GM23338 (cell line): Measurements from ENCODE around the gene JOSD2. TPM values are rescaled to one million over a fixed set of nuclear protein-coding genes. Genes with fewer than 3 reads are reported as not detected.

Experiments
- ATAC-seq: fragments of 200-7000 bp; cut with Tn5 transposase; 3 replicates; pipeline ENCODE4 v1.9.1; 2020
- DNase-seq: peaks from one replicate; pipeline ENCODE4 v3.0.0-alpha.2; 2015; ENCODE audit warnings: low spot score
- H2AFZ ChIP-seq: fragments of 200-600 bp; sonication (generic); 2 replicates; pipeline ENCODE4 v1.8.0; 2016; ENCODE audit warnings: antibody characterized with exemption, mild to moderate bottlenecking, moderate library complexity
- H3F3A ChIP-seq: fragments of 200-600 bp; sonication (generic); replicated peaks from 2 replicates; pipeline ENCODE4 v1.8.0; 2017; ENCODE audit warnings: antibody characterized with exemption, mixed run types, low read depth
- H3K27ac ChIP-seq: fragments of 200-600 bp; sonication (generic); 2 replicates; pipeline ENCODE4 v1.6.1; 2016; ENCODE audit warnings: low read depth
- H3K27me3 ChIP-seq: fragments of 200-600 bp; sonication (generic); 2 replicates; pipeline ENCODE4 v1.8.0; 2016; ENCODE audit warnings: mild to moderate bottlenecking, mixed run types, moderate library complexity; ENCODE audit not compliant: insufficient read depth
- H3K36me3 ChIP-seq: fragments of 200-600 bp; sonication (generic); 2 replicates; pipeline ENCODE4 v1.8.0; 2016; ENCODE audit warnings: mild to moderate bottlenecking; ENCODE audit not compliant: insufficient read depth
- H3K4me1 ChIP-seq: fragments of 200-600 bp; sonication (generic); 2 replicates; pipeline ENCODE4 v1.8.0; 2016; ENCODE audit warnings: mild to moderate bottlenecking, moderate library complexity; ENCODE audit not compliant: insufficient read depth
- H3K4me2 ChIP-seq: fragments of 200-600 bp; sonication (generic); 2 replicates; pipeline ENCODE4 v1.7.1; 2017; ENCODE audit warnings: mixed run types
- H3K4me3 ChIP-seq: fragments of 200-600 bp; sonication (generic); 2 replicates; pipeline ENCODE4 v1.6.1; 2016; ENCODE audit warnings: mixed run types
- H3K79me2 ChIP-seq: fragments of 200-600 bp; sonication (generic); replicated peaks from 2 replicates; pipeline ENCODE4 v1.8.0; 2017; ENCODE audit warnings: mild to moderate bottlenecking; ENCODE audit not compliant: insufficient read depth
- H3K9me2 ChIP-seq: fragments of 200-600 bp; sonication (generic); 2 replicates; pipeline ENCODE4 v1.8.0; 2017; ENCODE audit not compliant: insufficient read depth
- H4K20me1 ChIP-seq: fragments of 200-600 bp; sonication (generic); replicated peaks from 2 replicates; pipeline ENCODE4 v1.8.0; 2017; ENCODE audit warnings: mild to moderate bottlenecking; ENCODE audit not compliant: insufficient read depth
- H3K27ac Mint-ChIP-seq: 2 replicates; pipeline ENCODE4 v1.8.0; 2020; ENCODE audit warnings: inconsistent platforms, mild to moderate bottlenecking, moderate library complexity, mixed read lengths
- H3K27me3 Mint-ChIP-seq: 3 replicates; pipeline ENCODE4 v1.8.0; 2022; ENCODE audit warnings: low read depth, mild to moderate bottlenecking, moderate library complexity, mixed read lengths, inconsistent platforms; ENCODE audit not compliant: insufficient read depth, poor library complexity
- H3K36me3 Mint-ChIP-seq: 3 replicates; pipeline ENCODE4 v1.8.0; 2021; ENCODE audit warnings: low read depth, mild to moderate bottlenecking, inconsistent platforms, moderate library complexity, mixed read lengths
- H3K4me1 Mint-ChIP-seq: 3 replicates; pipeline ENCODE4 v1.8.0; 2020; ENCODE audit warnings: mild to moderate bottlenecking, inconsistent platforms, mixed read lengths
- H3K4me3 Mint-ChIP-seq: 3 replicates; pipeline ENCODE4 v1.8.0; 2021; ENCODE audit warnings: moderate library complexity, mild to moderate bottlenecking, inconsistent platforms, mixed read lengths
- H3K9me3 Mint-ChIP-seq: 3 replicates; pipeline ENCODE4 v1.8.0; 2020; ENCODE audit warnings: moderate library complexity, mild to moderate bottlenecking, inconsistent platforms, mixed read lengths
- CREB1 ChIP-seq: fragments of 250-450 bp; sonication (Bioruptor Pico); IDR thresholded peaks from 2 replicates; pipeline ENCODE4 v1.5.0; 2020; ENCODE audit warnings: low read depth, mild to moderate bottlenecking, moderate library complexity
- ETS1 ChIP-seq: IDR thresholded peaks from 2 replicates; pipeline ENCODE4 v1.6.1; 2016; ENCODE audit warnings: antibody characterized with exemption
- EZH2 ChIP-seq: fragments of 200-600 bp; sonication (generic); IDR thresholded peaks from one replicate; pipeline ENCODE4 v1.8.0; 2017; ENCODE audit warnings: antibody characterized with exemption, mild to moderate bottlenecking, low read depth; ENCODE audit not compliant: unreplicated experiment
- JUNB ChIP-seq: IDR thresholded peaks from one replicate; pipeline ENCODE4 v1.6.1; 2016; ENCODE audit warnings: antibody characterized with exemption; ENCODE audit not compliant: unreplicated experiment
- NANOG ChIP-seq: IDR thresholded peaks from 2 replicates; pipeline ENCODE4 v1.6.1; 2016; ENCODE audit warnings: antibody characterized with exemption, borderline replicate concordance
- POLR2AphosphoS5 ChIP-seq: IDR thresholded peaks from 2 replicates; pipeline ENCODE4 v1.6.1; 2016; ENCODE audit warnings: antibody characterized with exemption, low read depth
- STAT1 ChIP-seq: IDR thresholded peaks from one replicate; pipeline ENCODE4 v1.6.1; 2016; ENCODE audit warnings: antibody characterized with exemption; ENCODE audit not compliant: unreplicated experiment
- ZNF114 ChIP-seq: fragments of 250-450 bp; sonication (Bioruptor Pico); IDR thresholded peaks from 2 replicates; pipeline ENCODE4 v1.5.0; 2020; ENCODE audit warnings: mild to moderate bottlenecking, moderate library complexity
- ZNF331 ChIP-seq: fragments of 250-450 bp; sonication (Bioruptor Pico); IDR thresholded peaks from 2 replicates; pipeline ENCODE4 v1.5.0; 2020; ENCODE audit warnings: low read depth, mild to moderate bottlenecking, moderate library complexity
- polyA plus RNA-seq: library from polyadenylated mRNA; unstranded; fragments of >200 nt; fragmentation: Nextera tagmentation; extraction: Ambion mirVana; gene quantifications from 2 replicates; pipeline ENCODE4 v1.2.1, GENCODE V29; 2016
- total RNA-seq: library from RNA; depleted of rRNA; stranded (reverse); fragments of >200 nt; shearing (Covaris generic); gene quantifications from 2 replicates; pipeline ENCODE4 v1.2.3, GENCODE V29; 2014
- TF ChIP-seq, protein P1 (sequence below), 2 experiments: fragments of 200-600 bp in 1 of 2; sonication (generic) in 1 of 2; conservative IDR thresholded peaks; 2 replicates each; pipeline versions ENCODE4 v1.5.1 to v1.6.1; 2016 to 2017; ENCODE audit warnings: antibody characterized with exemption in 2 of 2, low read depth in 2 of 2, mild to moderate bottlenecking in 2 of 2, moderate library complexity in 1 of 2
- TF ChIP-seq, protein P2 (sequence below): IDR thresholded peaks from one replicate; pipeline ENCODE4 v1.6.1; 2018; ENCODE audit warnings: antibody characterized with exemption; ENCODE audit not compliant: unreplicated experiment

The JOSD2 gene
- total and polyA plus RNA-seq, 2 experiments from 2014 or later, result 3.3 to 5.8 TPM

- no peak for TF ChIP-seq ETS1
- TF ChIP-seq, protein P1, sequence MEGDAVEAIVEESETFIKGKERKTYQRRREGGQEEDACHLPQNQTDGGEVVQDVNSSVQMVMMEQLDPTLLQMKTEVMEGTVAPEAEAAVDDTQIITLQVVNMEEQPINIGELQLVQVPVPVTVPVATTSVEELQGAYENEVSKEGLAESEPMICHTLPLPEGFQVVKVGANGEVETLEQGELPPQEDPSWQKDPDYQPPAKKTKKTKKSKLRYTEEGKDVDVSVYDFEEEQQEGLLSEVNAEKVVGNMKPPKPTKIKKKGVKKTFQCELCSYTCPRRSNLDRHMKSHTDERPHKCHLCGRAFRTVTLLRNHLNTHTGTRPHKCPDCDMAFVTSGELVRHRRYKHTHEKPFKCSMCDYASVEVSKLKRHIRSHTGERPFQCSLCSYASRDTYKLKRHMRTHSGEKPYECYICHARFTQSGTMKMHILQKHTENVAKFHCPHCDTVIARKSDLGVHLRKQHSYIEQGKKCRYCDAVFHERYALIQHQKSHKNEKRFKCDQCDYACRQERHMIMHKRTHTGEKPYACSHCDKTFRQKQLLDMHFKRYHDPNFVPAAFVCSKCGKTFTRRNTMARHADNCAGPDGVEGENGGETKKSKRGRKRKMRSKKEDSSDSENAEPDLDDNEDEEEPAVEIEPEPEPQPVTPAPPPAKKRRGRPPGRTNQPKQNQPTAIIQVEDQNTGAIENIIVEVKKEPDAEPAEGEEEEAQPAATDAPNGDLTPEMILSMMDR (conservative IDR thresholded peaks at IDR 0.05; ENCODE audit: low read depth in 2 of 2), result no peak
These were observed 5.5 kb upstream of the JOSD2 start (continued) for GRCh38 chr19:50516456-50516855.

DNA sequence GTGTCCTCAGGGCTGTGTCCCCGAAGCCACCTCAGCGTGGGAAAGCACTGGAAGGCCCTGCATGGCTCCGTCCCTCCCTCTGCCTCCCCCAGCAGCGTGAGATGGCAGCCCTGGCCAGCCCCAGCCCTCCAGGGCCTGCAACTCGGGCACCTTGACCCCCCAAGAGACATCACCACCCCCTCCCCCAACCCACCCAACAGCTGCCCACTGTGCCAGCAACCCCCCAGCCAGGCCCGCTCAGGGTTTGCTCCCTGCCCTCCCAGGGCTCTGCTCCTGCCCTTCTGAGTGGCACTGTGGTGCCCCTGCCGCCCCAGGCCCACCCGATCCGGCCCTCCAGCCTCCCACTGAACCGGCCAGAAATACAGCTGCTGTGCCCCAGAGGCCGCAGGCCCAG is 4.2 kb upstream of the JOSD2 start:
- Histone ChIP-seq H3K79me2 (no peaks in the 10 kb centered on the region), H3F3A (no peaks in the 10 kb centered on the region), H4K20me1 (no peaks in the 10 kb centered on the region), H3K27me3 (peaks cover 12% of the 10 kb centered on the region), H3K9me2 (no peaks in the 10 kb centered on the region), H3K4me2 (no peak overlapping the region), H2AFZ (no peak overlapping the region), H3K4me3 (no peak overlapping the region), H3K4me1 (peaks cover 9% of the 10 kb centered on the region; the same call in 1 of the 2 replicates), H3K27ac (no peak overlapping the region), H3K36me3 (no peaks in the 10 kb centered on the region)
- H3K36me3 Mint-ChIP-seq, result peaks cover 24% of the 10 kb centered on the region
- peaks cover 85% of the 10 kb centered on the region for H3K9me3 Mint-ChIP-seq
- H3K27ac Mint-ChIP-seq, result no peak overlapping the region
- no peaks in the 10 kb centered on the region for H3K4me1 Mint-ChIP-seq
- peaks cover 7% of the 10 kb centered on the region for H3K27me3 Mint-ChIP-seq
- no peak for ATAC-seq
- H3K4me3 Mint-ChIP-seq, result no peak overlapping the region
- DNase-seq, result no peak
- no peak for TF ChIP-seq POLR2AphosphoS5
- no peak for TF ChIP-seq ZNF114 (CRISPR knock-in tag)
- no peak for TF ChIP-seq ZNF331 (CRISPR knock-in tag)
- TF ChIP-seq CREB1 (CRISPR knock-in tag), result no peak
- TF ChIP-seq, protein P1 (conservative IDR thresholded peaks at IDR 0.05; ENCODE audit: low read depth in 2 of 2), result no peak
- TF ChIP-seq STAT1, result no peak
- no peak for TF ChIP-seq NANOG
- TF ChIP-seq, protein P2, sequence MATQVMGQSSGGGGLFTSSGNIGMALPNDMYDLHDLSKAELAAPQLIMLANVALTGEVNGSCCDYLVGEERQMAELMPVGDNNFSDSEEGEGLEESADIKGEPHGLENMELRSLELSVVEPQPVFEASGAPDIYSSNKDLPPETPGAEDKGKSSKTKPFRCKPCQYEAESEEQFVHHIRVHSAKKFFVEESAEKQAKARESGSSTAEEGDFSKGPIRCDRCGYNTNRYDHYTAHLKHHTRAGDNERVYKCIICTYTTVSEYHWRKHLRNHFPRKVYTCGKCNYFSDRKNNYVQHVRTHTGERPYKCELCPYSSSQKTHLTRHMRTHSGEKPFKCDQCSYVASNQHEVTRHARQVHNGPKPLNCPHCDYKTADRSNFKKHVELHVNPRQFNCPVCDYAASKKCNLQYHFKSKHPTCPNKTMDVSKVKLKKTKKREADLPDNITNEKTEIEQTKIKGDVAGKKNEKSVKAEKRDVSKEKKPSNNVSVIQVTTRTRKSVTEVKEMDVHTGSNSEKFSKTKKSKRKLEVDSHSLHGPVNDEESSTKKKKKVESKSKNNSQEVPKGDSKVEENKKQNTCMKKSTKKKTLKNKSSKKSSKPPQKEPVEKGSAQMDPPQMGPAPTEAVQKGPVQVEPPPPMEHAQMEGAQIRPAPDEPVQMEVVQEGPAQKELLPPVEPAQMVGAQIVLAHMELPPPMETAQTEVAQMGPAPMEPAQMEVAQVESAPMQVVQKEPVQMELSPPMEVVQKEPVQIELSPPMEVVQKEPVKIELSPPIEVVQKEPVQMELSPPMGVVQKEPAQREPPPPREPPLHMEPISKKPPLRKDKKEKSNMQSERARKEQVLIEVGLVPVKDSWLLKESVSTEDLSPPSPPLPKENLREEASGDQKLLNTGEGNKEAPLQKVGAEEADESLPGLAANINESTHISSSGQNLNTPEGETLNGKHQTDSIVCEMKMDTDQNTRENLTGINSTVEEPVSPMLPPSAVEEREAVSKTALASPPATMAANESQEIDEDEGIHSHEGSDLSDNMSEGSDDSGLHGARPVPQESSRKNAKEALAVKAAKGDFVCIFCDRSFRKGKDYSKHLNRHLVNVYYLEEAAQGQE, result no peak
- no peak for TF ChIP-seq JUNB
- TF ChIP-seq EZH2, result no peak
- no peak for TF ChIP-seq ETS1
